ENCODE measurements around the gene OTOGL.
"Not testable (repeated sequence)": the region's sequence is repeated elsewhere in the genome, so short reads cannot be mapped to it uniquely, and the experiment has no call there.

Gene OTOGL

DNA sequence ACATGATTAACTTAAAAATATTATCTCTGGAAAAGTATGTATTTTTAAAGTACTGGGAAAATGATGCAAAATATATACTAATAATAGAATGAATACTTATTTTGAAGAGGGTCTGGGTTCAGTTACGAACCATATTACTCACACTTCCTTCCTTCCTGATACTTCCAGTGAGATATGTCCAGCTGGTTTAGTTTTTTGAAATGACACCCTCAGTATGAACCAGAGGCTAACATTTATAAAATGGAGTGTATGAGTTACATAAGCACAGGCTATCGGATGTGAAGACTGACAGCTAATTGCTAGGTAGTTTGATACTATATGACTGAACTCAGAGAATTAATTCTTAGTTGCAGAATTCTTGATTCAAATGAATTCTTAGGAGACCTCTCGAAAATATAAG, 122.9 kb downstream of the OTOGL start:
- DNase-seq (ENCODE audit: low spot score) = no peak

DNA sequence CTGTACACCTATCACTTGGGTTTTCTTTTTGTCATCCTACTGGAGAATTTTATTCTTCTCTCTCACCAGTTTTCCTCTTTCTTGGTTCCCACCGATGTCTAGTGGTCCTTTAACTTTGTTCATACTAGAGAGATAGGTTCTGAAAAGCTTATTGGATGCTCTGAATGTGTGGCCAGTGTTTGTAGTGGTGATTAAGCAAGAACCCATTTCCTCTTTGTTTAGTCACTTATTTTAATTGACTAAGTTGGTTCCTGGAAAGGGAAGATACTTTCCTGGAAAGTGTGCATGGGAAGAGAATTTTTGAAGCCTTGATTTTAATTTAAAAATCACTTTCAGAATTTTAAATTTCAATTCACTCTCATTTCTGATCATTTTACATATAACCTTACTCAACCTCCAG, 127.2 kb downstream of the OTOGL start:
- DNase-seq (ENCODE audit: low spot score) = no peak

DNA sequence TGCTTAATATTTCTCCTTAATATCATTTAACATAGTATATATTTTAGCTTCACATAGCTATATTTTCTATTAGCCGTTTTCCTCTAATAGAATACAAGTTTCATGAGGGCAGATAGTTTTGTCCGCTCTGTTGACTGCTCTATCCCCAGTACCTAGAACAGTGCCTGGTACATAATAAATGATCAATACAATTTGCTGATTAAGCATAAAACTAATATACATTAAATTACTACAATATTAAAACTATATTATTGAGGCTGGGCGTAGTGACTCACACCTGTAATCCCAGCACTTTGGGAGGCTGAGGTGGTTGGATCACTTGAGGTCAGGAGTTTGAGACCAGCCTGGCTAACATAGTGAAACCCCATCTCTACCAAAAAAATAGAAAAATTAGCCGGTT, 128.6 kb downstream of the OTOGL start:
- DNase-seq (ENCODE audit: low spot score) = not testable (repeated sequence)

DNA sequence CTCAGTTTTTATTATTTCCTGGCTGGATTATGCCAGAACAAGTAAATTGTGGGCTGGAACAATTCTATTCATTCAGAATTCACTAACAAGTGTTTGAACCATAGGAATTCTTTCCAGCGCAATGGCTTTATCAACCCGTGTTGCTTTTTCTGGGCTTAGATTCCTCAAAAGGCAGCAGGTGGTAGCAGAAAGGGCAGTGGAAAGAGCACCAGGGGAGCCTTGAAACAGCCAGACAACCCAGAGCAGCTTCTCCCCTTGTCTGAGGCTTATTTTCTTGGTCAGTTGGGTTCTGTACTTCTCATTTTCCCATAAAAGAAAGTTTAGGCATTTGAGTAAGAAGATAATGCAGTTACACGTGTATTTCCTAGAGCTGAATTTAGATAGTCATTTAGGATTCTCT, 130.7 kb downstream of the OTOGL start:
- no peak for DNase-seq (ENCODE audit: low spot score)

DNA sequence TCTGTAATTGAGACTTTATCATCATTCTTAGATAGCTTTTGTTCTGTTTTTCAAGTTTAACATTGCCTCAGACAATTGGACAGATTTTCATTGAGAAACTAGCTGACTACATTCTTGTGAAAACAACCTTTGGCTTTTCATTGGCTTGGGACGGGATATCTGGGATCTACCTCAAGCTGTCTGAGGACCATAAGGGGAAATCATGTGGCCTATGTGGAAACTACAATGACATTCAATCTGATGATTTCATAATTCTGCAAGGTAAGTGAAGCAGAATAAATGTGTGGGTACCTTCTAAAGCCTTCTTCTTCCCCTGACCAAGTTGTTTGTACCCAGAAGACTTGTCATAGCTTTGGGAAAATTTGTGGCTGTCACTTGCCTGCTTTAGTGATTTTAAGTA, 133.5 kb downstream of the OTOGL start:
- no peak for DNase-seq (ENCODE audit: low spot score)

DNA sequence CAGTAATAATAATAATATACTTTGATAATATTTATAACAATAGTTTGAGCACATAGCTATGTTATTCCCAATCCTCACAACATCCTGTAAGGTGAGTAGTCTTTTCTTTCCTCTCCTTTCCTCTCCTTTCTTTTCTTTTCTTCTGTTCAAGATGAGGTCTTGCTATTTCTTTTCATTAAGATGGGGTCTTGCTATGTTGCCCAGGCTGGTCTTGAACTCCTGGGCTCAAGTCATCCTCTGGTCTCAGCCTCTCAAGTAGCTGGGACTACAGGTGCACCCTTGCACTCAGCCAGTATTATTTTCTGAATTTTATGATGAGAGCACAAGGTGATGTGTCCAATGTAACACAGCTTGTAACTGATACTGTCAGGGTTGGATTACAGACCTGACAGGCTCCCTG, 134.6 kb downstream of the OTOGL start:
- DNase-seq (ENCODE audit: low spot score) = no peak

DNA sequence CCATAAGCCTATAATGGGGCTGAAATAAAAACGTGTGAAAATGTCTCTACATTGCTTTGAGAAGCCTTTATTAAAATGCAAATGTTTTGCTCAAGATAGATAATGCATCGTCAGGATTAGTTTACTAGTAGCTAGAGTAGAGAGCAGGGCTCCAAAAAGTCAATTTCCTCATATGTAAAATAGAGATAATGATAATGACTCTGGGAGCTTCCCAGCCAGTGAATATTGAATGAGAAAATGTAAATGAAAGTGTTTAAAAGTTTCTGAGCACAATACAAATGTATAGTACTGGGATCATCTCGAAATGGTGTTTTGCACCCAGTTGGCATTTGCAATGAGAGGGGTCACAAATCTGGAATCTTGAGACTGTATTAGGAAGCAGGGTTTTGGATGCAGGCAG, 135.3 kb downstream of the OTOGL start:
- no peak for DNase-seq (ENCODE audit: low spot score)

DNA sequence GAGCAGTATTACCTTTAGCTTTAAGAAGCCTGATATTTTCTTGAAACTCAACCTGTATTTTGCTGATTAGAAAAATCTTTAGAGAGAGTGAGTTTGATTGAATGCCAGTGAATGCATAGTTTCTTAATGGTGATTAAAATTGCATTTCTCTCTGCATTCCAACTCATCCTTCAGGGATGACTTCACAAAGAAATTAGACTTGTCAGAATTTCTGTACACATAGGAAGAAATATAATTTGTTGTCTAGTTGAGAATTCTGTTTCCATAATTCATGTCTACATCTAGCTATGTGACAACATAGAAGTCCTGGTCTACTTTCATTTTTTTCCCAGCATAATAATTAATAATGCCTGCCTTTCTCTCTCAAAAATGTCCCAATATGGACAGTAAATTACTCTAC, 136.6 kb downstream of the OTOGL start:
- DNase-seq (ENCODE audit: low spot score) = no peak

DNA sequence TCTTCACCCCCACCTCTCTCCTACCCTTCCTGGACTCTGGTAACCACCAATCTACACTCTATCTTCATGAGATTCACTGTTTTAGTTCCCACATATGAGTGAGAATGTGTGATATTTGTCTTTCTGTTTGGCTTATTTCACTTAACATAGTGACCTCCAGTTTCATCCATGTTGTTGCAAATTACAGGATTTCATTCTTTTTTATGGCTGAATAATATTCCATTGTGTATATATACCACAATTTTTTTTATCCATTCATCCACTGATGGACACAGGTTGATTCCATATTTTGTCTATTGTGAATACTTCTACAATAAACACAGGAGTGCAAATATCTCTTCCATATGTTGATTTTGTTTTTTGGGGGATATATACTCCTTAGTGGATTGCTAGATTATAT, 140.5 kb downstream of the OTOGL start:
- DNase-seq (ENCODE audit: low spot score) = no peak

DNA sequence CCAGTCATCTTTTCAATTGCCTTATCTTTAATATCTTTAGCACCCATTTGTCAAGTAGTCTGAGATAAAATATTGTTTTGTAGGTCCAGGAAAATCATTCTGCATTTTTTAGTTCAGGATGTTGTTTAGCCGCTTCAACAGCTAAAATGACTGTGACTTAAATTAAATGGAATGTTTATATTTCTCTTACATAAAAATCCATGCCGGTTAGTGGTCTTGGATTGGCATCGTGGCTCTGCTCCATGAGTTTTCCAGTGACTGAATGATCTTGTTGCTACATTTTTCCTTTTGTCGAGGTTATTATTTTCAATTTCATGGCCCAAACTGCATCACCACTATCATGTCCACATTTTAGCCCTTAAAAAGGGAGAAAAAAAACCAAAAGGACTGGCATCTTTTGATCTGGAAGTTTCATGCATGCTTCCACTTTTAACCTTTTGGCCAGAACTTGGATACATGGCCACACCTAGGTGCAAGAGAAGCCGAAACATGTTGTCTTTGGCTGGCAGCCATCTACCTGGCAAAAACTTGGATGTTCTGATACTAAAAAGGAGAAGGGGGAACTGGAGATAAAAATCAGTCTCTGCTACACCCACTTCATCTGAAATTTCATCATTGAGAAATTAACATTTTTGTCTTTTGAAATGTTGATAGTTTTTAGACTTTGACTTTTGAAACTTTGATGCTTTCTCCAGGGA, 142.4 kb downstream of the OTOGL start:
- peak; percentile 14 for DNase-seq (ENCODE audit: low spot score)

DNA sequence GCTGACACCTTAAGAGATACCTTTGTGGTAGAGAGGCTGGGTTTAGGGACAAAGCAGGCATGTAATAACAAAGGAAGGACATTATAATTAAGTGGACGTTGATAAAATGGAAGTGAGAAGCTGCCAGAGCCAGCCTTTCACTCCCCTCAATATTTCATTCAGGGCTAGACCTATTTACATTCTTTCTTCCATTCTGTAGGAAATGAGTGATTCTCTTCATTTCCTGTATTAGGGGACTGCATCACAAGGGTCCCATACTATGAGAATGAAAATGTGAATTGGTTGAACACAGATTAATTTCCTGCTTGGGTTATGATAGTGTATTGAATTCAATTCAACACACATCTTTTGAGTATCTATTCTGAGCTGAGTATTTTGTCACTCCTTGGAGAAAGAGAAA, 143.0 kb downstream of the OTOGL start:
- DNase-seq (ENCODE audit: low spot score) = no peak

DNA sequence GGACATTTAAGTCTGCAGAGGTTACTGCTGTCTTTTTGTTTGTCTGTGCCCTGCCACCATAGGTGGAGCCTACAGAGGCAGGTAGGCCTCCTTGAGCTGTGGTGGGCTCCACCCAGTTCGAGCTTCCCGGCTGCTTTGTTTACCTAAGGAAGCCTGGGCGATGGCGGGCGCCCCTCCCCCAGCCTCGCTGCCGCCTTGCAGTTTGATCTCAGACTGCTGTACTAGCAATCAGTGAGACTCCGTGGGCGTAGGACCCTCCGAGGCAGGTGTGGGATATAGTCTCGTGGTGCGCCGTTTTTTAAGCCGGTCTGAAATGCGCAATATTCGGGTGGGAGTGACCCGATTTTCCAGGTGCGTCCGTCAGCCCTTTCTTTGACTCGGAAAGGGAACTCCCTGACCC, 150.2 kb downstream of the OTOGL start:
- DNase-seq (ENCODE audit: low spot score) = not testable (repeated sequence)

DNA sequence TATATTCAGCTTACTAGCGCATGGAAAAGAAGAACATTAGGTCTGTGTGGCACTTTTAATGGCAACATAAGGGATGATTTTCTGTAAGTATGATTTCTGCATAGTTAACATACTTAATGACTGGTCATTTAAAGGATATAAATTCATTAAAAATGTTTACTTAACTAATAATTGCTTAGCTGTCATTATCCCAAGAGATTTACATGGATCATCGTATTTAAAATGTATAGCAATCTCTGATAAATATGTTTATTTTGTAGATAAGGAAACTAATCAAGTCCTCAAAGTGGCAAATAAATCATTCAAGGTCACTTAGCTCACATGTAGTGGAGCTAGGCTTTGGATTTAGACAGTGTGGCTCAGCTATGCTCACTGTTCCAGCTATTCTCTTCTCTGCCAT, 158.6 kb downstream of the OTOGL start:
- no peak for DNase-seq (ENCODE audit: low spot score)

DNA sequence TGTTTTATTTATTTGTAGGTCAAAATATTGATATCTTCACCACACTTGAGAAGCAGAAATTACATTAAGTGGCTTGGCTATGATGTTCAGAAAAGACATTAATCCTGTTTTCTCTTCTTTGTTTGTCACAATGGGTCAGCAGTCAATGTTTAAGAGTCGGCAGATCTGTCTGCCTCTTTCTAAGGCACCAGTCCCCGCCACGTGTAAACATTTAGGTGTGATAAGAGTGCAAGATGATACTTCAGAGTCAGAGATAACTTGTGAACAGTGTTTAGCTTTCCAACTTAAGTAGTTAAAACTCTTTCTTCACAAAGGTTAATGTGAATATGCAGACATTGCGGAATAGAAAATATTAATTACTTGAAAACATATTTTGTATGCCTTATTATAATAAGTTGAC, 160.9 kb downstream of the OTOGL start:
- DNase-seq (ENCODE audit: low spot score) = no peak

DNA sequence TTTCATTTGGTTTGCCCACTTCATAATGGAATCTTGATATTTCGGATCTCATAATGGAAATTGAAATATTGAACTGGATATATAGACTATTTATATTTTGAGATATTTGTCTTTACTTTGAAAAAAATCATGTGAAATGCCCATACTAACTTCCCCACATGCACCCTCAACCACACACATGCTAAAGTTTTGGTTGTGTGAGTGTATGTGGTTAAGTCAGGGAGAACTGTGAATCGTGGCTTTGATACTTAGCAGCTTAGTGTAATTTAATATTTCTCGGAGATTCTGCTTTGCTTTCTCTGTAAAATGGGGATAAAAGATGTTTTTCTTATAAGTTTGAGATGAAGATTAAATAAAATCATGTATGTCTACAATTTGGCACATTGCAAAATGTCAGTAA, 162.1 kb downstream of the OTOGL start:
- no peak for DNase-seq (ENCODE audit: low spot score)

DNA sequence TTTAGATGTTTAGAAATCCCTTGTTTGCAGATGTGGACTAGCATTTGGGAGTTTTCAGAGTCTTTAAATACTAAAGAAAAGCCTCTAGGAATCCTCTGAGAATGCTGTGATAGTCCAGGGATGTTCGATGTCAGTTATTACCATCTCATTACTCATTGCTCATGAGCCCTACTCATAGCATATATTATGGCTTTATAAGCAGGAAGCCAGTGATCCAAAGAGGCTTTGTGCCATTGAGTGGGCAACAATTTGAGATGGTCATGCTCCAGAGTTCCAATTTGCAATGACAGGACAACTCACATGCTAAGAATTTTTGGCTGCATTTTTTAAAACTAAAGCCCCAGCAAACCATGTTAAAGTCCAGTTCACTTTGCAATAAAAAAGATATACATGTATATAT, 163.0 kb downstream of the OTOGL start:
- no peak for DNase-seq (ENCODE audit: low spot score)

DNA sequence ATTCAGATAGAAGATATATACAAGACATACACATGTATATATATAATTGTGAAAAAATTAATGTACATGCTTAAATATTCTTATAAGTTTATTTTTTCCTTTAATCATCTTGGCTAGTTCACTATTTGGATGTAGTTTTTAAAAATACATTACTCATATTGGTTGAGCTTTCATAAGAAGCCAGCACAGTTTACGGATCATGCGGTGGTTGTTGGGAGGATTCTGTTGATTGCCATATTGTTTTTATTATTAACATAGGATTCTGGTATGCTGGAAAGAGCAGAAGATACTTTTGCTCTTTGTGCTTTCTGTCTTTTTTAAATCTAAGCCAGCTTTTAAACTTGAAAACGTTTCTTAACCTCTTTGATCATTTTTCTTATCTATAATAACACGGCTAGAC, 163.4 kb downstream of the OTOGL start:
- DNase-seq (ENCODE audit: low spot score) = no peak

DNA sequence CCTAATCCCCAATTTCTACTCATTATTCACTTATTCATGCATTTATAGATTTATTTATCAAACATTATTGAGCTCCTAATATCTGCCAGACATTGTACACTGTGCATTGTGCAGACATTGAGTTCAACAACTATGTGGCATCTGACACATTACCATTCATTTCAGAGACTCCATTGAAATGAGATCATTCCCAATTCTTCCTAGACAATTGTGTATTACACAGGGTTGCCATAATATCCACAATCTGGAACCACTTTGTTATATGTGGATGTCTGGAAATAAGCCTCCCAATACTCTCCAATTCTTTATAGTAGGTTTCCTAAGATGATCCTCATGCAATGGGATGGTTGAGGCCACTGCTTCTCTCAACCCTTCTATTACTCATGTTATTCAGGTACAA, 165.0 kb downstream of the OTOGL start:
- DNase-seq (ENCODE audit: low spot score) = no peak

DNA sequence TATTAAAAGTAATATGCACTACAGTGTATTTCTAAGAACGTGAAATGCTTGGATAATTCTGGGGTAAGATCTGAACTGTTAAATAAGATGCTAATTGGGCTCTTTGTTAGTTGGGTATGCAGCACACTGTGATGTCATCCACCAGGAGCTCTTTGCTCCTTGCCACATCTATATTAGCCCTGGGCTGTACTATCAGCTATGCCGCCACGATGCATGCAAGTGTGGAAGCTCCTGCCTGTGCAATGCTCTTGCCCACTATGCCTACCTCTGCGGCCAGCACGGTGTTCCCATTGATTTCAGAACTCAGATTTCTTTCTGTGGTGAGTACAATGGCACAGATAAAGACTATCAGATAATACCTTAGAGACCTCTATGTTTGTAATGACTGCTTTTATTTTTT, 165.6 kb downstream of the OTOGL start:
- no peak for DNase-seq (ENCODE audit: low spot score)

DNA sequence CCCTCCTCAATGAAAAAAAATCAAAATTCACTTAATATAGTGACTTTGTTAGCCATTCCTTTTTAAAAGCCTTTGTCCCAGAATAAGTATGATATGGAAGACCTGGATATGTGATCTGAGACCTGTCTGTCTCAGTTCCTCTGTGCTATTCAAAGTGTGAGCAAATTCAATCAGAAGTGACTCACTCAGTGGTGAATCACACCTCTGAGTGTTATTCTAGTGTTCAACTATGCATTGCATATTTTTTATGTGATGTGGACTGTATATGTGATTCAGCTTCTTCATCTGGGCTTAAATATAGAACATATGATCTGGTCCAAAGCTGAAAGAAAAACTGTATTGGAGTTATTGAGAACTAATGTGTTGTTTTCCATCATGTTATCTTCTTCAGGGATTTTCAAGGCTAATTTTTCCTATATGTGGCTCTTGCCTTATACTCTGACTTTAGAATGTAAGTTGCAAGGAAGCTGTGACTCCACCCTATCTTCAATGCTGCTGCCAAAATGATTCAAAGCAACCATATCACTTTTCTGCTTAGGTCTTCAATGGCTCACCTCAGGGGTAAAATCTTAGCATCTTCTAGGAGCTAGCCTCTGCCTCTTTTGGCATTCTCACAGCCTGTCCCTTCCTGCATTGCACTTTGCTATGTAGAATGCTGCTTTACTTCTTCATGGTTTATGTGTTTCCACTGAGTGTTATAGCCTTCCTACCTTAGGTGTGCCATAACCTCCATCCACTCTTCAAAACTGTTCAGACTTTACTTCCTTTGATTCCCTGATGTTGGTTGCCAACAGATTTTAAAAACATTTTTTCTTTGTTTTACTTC, 169.8 kb downstream of the OTOGL start:
- peak; percentile 32 for DNase-seq (ENCODE audit: low spot score)

DNA sequence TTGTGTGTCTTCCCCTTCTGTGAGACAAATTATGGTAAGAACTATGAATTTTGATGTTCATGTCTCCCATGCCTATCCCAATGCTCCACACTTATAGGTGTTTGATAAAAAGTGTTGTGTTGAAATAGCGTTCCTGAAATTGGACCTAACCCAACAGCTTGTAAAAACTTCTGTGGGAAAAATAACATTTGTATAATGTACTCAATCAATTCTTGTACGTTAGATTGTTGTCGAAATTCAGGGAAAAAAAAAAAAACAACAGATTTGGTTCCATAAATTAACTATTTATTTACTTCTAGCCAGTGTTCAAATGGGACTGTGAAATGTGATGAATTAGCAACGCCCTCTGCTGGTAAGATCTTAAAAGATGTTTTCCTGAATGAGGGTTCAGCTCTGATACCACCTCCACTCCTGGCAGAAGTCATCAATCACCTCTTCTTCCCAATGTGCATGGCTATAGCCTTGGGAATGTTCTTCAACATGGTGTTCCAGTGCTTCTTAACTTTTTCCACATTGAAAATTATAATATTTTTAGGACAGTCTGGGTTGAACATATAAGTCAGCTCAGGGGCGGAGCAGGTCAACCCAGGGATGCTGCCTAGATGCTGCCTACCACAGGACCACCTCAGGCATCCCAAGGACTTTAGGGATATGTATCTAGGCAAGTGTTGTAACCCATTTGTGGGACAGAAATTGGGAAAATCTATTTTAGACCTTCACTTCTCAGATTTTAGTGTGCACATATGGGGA, 170.6 kb downstream of the OTOGL start:
- peak; percentile 42 for DNase-seq (ENCODE audit: low spot score)

DNA sequence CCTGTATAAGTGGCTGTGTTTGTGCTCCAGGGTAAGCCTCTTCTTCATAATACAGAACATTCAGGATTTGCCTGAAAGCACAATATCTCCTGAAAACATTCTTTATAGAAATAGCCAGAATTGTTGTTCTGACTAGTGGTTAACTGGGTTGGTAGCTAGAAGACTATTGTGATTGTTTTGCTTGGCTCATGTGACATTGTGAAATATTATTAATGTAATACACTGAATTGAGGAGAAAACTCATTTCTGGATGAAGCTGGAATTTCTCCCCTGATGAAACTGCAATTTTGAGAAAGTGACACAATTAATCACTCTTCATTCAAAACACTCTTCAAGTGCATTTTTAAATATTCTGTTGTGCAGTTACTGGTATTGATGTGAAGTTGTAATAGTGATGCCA, 172.4 kb downstream of the OTOGL start:
- no peak for DNase-seq (ENCODE audit: low spot score)

DNA sequence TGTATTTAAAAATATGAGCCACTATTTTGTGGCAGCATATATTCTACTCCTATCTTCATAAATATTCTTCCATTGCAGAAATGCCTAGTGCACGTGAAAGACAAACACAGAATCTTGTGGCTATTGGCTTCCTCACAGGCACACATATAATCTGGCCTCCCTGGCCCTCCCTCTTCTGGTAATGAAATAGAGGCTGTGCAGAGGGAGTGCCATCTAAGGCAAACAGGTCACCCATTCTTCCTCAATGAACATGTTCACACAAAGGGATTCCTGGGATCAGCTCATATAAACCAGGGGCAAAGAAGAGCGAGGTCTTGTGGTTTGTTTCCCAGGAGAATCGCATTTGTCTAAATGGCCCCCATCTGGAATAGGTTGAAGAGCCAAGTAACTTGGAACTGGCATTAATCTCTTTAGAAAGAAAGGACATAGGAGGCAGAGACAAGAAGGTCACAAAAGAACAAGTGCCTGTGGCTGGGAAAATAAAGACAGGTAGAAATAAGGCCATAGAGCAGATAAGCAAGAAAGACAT, 173.1 kb downstream of the OTOGL start:
- no peak for DNase-seq (ENCODE audit: low spot score)

All from AG08396 (cell line).